ENCODE data around the gene EFNA5.

Gene EFNA5

DNA sequence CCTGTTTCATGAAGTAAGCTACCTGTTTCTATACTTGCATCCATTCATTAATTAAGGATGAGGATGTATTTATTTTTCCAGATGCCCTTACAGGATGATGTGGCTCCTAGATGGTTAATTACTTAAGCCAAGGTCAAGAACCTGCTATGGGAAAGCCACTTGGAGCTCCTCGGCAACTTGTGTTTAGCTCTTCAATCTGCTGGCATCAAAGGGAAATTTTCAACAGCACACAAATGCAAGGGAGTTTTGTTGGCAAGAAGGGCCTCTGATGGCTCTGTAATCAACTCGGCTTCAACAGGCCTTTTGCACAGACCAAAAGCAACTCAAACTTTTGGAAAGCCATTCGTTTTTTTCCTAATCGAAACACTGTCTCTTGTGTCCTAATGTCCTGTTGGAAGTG, 125.3 kb downstream of the EFNA5 start:
- no peak for DNase-seq (ENCODE audit: low read depth in 2 of 2)

DNA sequence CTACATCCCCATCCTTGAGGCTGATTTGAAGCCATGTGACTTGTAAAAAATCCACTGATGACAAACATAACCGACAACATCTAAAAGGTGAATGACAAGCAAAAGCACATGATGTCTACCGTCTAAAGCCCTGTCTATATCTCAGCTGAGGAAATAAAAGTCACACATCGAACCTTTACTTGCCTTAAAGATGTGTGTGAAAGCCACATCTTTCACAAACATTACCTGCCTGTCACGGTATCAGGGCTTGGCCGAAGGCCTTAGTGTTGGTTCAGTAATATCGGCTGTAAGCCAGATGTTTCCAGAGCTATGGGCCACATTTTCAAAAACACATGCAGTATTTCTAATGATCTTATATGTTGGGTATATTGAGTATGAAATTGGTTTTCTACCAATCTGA, 125.8 kb downstream of the EFNA5 start:
- no peak for DNase-seq (ENCODE audit: low read depth in 2 of 2)

DNA sequence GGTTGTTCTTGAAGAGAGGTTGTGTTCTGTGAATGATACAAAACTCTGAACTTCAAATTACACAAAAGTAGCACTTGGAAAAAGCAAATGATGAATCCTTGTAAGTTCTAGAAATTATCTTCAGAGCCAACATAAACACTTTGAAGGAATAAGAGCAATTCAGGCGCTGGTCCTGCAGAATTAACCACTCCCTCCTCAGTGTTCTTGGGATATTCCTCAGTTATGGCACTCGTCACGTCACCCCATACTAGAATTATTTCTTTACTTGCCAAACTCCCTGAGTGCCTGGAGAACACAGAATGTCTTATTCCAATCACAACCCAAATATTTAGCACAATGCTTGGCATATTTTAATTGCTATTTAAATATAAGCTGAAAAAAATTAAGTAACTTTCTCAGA, 126.3 kb downstream of the EFNA5 start:
- DNase-seq (ENCODE audit: low read depth in 2 of 2), result no peak

DNA sequence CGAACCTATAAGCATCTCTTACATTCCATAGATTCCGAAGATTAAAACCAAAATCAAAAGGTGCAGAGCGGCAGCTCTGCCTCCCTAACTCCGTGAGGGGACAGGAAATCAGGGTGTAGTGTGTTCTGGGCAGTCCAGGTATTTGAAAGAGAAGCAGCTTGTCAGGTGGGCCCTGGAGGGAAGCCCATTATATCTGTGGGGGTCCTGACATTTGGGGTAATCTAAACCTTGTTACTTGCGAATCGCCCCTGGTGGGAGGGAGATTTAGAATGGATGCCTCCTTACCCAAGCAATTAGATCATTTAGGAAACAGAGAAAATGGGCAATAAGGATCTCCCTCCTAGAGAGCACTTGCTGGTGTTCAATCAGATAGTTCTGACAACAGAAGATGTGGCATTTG, 126.9 kb downstream of the EFNA5 start:
- no peak for DNase-seq (ENCODE audit: low read depth in 2 of 2)

DNA sequence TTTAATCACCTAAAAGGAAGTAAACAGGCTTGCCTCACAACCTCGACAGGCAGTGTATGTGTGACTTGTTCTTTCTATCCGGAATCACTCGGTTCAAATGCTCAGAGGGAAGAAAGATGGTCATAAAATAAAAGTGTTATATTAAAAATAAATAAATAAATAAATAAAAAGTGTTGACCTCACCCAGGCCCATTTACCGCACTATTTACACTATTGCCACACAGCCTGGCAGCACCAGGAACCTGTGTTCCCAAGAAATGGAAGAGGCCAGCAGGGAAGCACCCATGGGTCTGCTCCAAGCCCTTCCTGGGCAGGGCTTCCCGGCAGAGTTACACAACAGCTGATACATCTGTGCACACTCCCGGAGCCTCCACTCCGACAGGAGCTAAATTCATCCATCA, 127.9 kb downstream of the EFNA5 start:
- no peak for DNase-seq (ENCODE audit: low read depth in 2 of 2)

DNA sequence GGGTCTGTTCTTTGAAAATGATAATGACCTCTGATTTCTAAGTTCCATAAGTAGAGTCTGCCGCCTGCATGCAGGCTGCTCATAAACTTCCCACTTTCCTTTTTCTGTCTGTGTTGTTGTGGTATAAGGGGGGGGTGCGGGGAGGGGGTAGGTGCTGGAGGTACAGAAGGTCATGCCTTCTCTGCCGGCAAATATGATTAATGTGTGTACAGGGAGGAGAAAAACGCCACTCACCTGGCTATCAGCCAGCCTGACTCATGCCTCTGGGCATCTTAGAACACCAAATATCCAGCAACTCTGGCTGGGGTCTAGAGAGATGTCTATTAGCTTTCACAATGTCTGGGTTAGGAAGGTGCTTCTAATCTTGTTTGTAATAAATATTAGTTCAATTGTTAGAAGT, 128.3 kb downstream of the EFNA5 start:
- no peak for DNase-seq (ENCODE audit: low read depth in 2 of 2)

DNA sequence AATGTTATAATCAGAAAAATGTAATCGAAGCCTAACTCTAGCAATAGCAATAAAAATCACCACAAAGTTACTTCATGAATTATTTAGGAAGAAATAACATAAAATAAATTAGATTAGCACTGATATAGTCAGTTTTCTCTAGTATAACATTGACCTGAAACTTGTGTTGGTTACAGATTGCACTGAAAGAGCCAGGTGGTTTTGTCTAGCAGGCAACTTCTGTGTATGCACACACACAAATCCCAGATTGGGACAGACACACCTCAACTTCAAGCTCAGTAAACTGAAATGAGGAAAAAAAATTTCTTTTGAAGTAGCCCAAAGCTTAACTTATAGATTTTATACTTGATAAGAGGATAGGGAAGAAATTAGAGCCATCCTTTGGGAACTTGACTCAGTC, 129.3 kb downstream of the EFNA5 start:
- DNase-seq (ENCODE audit: low read depth in 2 of 2), result no peak

DNA sequence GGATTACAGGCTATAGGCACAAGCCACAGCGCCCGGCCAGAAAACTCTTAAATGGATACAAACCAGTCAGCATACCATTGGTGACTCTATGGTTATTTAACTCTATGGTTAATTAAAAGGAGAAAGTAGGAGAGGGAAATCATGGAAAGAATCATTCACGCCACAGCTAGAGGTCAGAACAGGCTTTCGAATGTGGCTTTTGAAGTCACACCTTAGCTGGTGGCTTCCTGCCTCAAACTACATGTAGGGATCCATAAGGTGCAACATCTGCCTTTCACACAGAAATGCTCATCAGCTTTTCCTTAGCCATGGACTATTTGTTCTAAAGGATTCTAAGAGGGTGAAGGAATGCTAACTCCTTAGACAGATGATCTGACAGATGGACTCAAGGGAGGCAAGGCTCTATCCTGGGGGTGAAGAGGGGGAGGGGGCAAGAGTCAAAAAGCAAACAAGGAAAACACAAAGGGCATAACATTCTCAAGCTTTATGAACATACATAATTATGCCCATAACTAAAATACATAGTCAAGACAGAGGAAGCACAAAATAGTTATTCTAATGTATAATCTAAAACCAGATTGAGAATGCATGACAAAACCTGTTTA, 130.9 kb downstream of the EFNA5 start:
- DNase-seq (ENCODE audit: low read depth in 2 of 2), result no peak

DNA sequence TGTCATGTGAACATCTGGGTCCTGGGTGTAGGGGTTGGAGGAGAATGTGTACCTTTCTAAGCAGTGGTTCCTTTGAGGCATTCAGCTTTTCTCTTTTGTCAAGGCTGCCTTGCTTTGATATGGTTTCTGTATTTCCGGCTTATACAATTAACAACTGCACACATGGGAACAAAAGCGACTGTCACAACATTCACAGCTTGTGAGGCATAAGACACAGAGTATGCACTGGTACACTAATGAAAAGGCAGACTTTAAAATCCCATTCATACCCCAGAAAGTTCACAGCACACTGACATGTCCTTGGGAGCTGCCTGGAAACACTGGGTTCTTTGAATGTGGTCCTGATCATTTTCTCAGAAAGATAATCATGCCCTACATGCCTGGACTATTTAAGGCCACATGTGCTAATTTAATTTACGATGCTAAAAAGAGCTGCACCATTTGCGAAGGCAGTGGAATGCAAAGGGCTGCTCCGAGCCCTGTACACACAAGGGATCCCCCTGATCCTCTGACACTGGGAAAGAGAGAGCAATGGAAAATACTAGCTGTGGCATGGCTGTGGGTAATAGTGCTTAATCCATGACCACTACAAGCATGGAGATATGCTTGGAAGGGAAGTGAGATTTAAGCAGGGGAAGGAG, 131.8 kb downstream of the EFNA5 start:
- no peak for DNase-seq (ENCODE audit: low read depth in 2 of 2)

DNA sequence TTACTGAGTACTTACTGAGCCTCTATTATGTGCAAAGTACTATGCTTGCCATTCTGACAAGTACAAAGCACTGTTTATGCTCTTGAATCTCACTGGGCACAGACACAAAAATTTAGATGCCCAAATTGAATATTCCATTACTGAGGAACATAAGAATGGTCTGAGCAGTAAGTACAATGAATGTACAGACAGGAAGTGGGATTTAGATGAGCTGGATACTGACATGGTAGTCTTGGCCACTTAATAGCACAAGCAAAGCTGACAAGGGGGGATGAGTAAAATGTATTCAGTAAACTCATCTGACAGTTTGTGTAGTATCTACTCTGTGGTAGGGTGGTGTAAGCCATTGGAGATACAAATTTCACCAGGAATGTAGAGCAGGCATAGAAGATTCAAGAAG, 132.4 kb downstream of the EFNA5 start:
- DNase-seq (ENCODE audit: low read depth in 2 of 2), result no peak

DNA sequence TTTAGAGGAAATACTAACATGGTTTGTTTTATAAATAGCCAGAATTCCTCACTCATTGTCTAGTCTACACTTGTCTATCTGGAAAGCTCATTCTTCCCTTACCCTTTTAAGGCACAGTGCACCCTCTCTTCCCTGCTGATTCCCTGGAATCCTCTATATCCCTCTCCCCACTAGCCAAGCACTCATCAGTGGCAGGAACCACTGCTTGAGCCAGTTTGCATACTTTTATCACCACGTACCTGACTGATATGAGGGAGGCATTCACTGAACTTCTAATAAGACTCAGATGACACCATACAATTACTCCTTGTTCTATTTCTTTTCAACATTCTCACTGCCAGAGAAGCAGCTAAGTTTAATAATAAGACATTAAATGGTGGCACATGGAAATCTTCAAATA, 134.9 kb downstream of the EFNA5 start:
- DNase-seq (ENCODE audit: low read depth in 2 of 2), result no peak

DNA sequence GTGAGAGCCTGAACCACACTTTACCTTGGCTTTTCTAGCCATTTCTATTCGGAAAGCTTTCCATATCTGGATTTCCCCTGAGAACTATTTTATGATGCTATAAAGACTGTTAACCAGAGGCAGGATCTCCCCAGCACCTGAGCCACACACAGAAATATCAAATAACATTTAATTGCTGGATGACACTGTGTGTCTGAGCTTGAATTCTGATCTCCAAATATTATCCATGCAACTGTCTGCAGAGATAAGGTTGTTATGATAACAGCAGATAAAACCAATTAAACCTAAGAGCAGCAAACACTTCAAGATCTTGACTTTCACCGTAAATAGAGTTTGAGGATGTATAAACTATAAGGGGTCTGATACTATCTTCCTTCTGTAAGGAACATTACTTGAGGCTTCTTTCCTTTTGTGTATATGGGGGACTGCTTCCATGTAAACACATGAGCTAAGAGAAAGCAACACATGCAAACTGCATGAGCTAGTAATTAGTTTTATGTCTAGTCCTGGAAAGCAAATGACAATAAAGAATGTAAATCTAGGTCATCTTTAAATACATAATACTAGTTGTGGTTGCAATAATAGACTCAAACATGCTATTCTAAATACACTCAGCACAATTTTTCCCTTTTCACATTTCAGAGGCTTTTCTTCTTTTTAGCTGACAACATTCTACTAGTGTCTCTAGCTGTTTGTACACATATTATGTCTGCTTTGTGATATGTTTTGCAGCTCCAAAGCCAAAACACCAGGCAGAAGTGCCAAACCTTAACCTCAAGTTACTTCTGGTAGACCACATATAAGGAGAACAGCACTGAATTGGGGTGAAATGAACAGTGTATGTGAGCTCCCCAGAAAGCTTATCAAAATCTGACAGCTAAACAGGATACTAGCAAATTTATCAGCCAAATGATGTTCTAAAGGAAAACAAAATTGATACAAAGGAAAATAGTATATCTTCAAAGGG, 136.5 kb downstream of the EFNA5 start:
- DNase-seq (ENCODE audit: low read depth in 2 of 2), result no peak

DNA sequence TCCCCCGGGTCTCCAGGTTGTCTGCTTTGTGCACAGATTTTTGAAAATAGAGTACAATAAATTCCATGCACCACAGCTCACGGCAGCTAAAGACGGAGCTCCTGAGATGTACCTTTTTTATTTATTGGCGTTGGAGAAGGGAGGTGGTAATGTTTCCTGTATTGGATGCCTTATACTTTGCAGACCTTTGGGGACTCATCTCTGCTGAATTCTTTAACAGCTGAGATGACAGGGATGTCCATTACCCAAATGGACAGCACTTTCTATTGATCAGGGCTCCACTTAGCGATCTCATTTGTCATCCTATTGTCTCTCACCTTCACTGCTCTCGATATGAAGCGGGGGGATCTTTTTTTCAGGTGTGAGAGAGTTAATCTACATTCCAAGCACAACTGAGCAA, 137.8 kb downstream of the EFNA5 start:
- no peak for DNase-seq (ENCODE audit: low read depth in 2 of 2)

DNA sequence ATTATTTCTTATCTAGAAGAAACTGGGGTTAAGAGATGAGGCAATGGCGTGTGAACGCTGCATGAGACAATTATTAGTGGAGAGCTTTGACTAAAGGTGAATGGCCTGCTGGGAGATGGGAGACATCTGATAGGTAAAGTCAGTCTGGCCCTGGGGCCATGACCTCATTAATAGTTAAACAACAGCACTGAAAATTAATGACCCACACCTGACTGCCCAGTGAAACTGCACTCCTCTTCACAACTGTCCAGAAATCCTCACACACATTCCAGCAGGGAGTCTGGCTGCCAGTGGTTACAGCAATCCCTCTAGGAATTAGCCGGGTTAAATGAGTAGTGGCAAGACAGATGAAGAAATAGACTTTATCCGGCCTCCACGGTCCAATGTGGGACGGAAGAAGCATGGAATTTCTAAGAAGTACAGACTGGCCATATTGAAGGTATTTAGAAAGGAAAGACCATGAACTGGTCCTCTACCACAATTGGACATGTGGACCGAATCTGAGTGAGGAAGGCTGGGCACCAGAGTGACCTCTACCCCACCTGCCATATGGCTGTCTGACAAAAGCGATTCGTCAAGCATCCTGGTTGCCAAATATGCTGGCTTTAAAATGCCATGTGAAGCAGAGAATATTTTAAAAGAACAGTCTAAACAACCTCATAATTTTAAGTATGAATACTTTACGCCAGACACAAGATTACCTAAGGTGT, 138.4 kb downstream of the EFNA5 start:
- DNase-seq (ENCODE audit: low read depth in 2 of 2), result no peak

DNA sequence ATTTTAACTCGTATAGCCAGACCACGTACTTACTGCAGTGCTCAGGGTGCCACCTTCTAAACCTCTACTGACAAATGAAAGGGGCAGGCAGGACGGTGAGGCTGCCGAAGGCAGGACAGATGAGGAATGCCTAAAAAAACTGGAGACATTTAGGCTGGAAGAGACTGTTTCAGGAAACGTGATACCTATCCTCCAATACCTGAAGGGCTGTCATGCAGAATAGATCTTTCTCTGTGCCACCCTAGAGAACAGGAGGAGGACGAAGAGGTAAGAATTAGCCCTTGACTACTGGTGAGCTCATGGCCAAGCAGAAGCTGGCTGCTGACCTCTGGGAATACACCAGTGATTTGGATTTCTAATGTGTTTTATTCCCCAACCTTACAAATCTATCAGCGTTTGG, 139.4 kb downstream of the EFNA5 start:
- DNase-seq (ENCODE audit: low read depth in 2 of 2), result no peak

DNA sequence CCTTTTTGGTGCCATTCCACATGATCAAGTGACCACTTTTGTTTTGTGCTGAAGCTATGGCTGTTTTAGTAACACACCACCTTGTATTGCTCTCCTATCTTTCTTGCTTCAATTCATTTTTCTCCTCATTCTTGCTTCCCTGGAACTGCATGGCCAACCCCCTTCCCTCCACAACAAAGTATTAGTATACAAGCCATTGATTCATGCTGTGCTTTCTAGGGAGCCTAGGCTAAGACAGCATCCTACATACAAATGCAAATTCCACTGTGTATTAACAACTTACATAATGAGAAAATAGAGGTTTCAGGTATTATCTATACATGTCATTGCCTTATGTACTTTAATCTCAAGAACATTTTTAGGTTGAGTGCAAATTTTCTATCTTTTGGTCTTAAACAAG, 141.1 kb downstream of the EFNA5 start:
- no peak for DNase-seq (ENCODE audit: low read depth in 2 of 2)

DNA sequence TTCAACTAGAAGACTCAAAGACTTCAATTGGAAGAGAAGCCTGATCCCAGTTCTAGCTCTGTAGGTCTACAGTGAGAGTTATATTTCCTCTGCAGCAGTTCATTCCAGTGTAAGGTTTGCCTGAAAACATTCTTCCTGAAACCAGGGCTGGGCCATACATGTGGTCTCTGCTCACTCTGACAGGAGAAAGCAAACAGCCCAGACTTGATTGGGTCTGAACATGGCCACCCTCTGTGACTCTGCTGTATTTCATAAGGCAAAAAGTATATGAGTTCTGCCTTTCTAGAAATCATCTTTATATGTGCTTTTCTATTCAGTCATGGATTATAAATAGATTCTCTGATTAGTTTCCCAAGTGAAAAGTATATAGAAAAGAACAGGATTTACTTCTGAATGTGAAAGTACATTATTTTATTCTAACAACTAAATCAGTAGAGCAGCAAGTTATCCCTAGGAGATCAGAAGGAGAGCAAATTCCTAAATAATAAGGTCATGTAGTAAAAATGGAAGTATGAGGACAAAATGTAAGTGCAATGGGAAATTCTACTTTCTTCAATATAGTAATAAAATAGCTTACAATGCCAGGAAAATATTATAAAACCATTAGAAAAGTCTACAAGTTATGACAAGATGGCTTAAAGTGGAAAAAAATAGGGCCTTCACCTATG, 144.3 kb downstream of the EFNA5 start:
- no peak for DNase-seq (ENCODE audit: low read depth in 2 of 2)

DNA sequence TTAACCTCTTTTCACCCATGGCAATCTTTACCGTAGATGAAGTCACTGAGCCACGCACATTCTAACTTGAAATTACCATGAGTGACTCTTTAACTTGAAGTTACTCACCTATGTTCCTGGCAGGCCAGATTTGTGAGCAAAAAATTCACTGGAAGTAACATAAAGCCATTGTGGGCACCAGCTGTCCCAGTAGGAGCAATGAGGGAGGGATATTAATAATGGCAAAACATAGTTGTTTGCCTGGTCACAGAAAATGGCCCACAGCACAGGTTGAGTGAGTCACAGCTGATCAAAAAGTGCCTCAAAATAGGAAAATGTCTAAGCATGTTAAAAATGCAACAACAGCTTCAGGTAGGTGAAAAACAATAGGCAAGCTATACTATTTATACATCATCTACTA, 146.6 kb downstream of the EFNA5 start:
- DNase-seq (ENCODE audit: low read depth in 2 of 2), result no peak

DNA sequence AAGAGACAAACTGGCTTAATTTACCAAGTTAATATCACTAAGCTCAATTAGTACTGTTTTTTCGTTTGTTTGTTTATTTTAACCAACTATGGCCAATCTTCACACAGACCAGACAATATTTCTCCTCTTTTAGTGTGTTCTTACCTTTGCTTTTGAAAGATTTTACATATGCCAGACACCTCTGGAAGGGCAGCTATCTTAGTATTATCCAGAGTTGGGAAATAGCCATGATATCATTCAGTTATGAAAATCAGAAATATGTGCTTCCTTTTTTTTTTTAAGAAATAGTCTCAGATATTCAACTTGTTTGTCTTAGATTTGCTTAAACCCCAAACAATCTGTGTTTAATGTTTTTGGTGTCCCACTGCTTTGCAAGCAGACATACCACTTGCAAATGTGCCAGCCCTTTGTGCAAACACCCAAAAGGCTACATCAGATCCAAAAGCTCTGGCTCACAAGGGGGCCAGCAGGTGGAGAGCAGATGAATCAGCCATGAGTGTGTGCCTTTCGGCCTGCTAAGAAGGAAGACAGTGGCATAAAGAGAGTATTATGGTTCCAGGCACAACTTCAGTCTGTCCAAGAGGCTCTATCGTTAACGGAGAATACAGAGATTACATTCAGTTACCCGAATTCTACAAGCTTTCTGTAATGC, 147.6 kb downstream of the EFNA5 start:
- no peak for DNase-seq (ENCODE audit: low read depth in 2 of 2)

DNA sequence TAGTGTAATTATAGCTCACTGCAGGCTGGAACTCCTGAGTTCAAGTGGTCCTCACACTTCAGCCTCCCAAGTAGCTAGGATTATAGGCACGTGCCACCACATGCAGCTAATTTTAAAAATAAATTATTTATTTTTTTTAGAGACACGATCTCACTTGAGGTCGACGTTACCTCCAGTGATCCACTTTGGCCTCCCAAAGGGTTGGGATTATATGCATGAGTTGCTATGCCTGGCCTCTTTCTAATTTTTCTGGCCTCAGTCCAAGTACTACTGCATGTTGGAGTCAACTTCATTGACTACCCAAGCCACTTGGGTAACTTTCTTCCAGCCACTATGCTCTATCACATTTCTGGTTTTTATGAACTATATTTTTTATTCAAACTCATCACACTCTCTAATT, 148.3 kb downstream of the EFNA5 start:
- no peak for DNase-seq (ENCODE audit: low read depth in 2 of 2)

DNA sequence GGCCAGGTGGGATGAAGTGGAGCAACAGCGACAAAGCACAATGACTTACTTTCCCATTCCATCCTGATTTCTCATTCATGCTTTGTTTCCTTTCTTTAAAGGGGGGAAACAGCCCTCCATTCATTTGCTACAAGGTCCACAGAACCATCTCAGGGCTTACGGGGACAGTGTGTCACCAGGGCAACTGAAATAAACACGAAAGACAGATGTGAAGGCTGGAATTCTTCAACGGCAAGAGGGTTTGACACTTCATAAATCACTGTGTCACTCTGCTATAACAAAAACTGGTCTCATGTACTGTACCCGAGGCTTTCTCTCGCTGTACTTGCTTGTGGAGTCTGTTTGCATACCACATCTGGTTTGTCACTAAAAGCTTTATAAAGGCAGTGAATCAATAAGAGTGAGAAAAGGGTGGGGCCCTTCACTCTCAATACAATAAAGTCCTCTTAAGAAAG, 150.8 kb downstream of the EFNA5 start:
- DNase-seq (ENCODE audit: low read depth in 2 of 2), result no peak
